Ecto neural progenitor cell (in vitro differentiated cells): ENCODE measurements around the gene SHISA6.

Source experiments
- DNase-seq: peaks from one replicate; pipeline ENCODE4 v3.0.0-alpha.2; 2018; ENCODE audit warnings: low spot score

SHISA6 gene

GRCh38 chr17:11598274-11599221 is 357.5 kb downstream of the SHISA6 start, which contains the start of gene DNAH9:
DNAH9 (plus strand) TSS chr17:11598470; CDS start chr17:11598499, 29 bp downstream.
- peak; percentile 99 for DNase-seq

- DNase-seq = peak; percentile 32
Observed at GRCh38 chr17:11601661-11602060, 360.6 kb downstream of the SHISA6 start.

- no peak for DNase-seq
Observed at GRCh38 chr17:11608396-11608795, 367.4 kb downstream of the SHISA6 start.

GRCh38 chr17:11610999-11611566 is 370.1 kb downstream of the SHISA6 start:
- DNase-seq = no peak

- DNase-seq = no peak
Observed at GRCh38 chr17:11612956-11613355, 371.9 kb downstream of the SHISA6 start.
